Measurements from ENCODE around the gene PKN3.

PKN3 gene

DNA sequence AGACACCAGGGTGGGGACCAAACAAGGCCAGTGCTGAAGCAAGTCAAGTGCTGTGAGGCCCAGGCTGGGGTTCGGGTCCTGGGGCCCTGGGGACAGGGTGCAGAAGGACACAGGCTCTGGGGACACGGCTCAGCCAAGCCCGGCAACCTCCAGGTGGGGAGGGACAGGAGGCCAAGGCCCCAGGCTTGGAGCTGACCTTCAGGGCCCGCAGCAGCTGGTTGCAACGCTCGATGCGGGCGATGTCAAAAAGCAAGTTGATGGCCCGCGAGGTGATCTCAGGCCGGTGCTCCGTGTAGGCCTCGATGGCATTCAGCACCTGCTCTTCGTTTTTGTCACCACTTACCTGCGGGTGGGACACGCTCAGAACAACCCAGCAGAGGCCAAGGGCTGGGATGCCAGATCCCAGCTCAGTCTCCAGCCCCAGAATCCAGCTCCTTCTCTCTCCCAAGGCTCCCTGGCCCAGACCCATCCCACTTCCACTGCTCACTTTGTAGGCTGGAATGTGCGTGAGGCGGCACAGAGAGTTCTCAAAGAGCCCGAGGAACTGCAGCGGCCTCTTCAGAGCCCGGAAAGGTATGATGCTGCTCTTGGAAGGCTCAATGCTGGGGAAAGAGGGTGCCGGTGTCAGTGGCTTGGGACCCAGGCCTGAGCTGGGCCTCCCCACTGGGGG lies 48.8 kb downstream of the PKN3 start:
- no peak for DNase-seq

GRCh38 chr9:128753627-128754026 lies 51.3 kb downstream of the PKN3 start:
- no peak for DNase-seq

- DNase-seq, result no peak
Measured at GRCh38 chr9:128757602-128758001, 55.3 kb downstream of the PKN3 start.

- no peak for DNase-seq
Measured at GRCh38 chr9:128762671-128763449, 60.6 kb downstream of the PKN3 start.

DNA sequence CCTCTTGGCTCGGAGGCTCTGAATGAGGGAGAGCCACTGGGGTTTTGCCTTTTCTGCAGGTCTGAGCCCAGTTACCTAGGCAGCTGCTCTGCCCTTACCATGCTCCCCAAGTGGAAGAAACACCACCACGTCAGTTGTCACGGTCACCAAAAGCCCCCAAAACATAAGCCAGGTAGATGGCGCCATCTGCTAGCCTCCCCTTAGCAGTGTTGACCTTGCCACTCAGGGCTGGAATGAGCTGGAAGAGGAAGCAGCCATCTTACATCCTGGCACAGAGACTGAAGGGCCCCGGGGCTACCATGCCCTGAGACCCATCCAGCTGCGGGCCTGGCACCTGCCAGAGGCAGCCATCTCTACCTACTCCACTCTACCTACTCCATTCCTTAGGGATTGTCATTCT lies 62.1 kb downstream of the PKN3 start:
- DNase-seq, result no peak

DNA sequence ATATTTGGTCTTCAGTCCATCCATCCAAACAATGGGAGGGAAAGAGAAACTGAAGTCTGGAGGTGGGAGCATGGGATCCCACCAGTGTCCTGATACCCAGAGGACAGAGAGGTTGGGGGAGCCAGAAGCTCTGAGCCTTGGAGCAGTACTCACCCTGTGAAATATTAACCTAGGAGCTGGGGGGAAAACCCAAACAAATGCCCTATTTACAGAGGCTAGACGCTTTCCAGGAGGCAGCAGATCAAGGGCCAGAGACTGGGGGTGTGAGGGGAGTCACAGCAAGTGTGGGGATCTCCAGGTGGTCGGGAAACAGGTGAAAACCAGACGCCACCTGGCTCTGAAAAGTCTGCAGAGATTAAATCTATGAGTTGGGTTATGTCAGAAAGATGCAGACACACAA lies 63.2 kb downstream of the PKN3 start:
- no peak for DNase-seq

GRCh38 chr9:128768606-128769005 lies 66.3 kb downstream of the PKN3 start:
- DNase-seq, result no peak

Measured in activated T-cell treated with anti-CD3 and anti-CD28 coated beads, Interleukin-2, amount 50 U/mL, for 48 hours (primary cell).